Measurements from ENCODE around the gene LRRC14B.

GRCh38 chr5:162565-163337 lies 28.5 kb upstream of the LRRC14B start:
- TF ChIP-seq CTCF (IDR thresholded peaks at IDR 0.05) = no peak
- no peak for TF ChIP-seq POLR2A (IDR thresholded peaks at IDR 0.05)

All from esophagus squamous epithelium (tissue), 4 donors.